Endothelial cell of umbilical vein (primary cell): Measurements from ENCODE around the gene DAB1. TPM values are rescaled to one million over a fixed set of nuclear protein-coding genes. Genes with fewer than 3 reads are reported as not detected.

Source experiments
- BruUV-seq: library from RNA; stranded (reverse); fragments of 400-500 nt; replicated peaks from 2 replicates; lab custom pipeline; 2021; lab: Mats Ljungman, UMichigan
- CTCF ChIA-PET: fragments of 300-600, 350-600 bp; sonication (Branson Sonifier 250); formaldehyde crosslinking; loops from one replicate; lab custom pipeline; 2021; ENCODE audit warnings: antibody characterized with exemption, inconsistent platforms; lab: Charles Lee
- POLR2A ChIA-PET: fragments of 300-600, 350-600 bp; sonication (Branson Sonifier 250); formaldehyde crosslinking; loops from one replicate; lab custom pipeline; 2021; ENCODE audit warnings: antibody characterized with exemption, inconsistent platforms; lab: Charles Lee
- DNase-seq: peaks from one replicate; pipeline ENCODE4 v3.0.0-alpha.2; 2011; ENCODE audit warnings: low read depth, low spot score
- FAIRE-seq: peaks from 2 replicates; lab custom pipeline; 2011; peaks lifted over from hg19 to GRCh38; lab: Jason Lieb, UNC
- H2AFZ ChIP-seq: 2 replicates; pipeline ENCODE4 v1.6.0; 2012; ENCODE audit warnings: low read depth, low read length, control low read depth, inconsistent platforms
- H3K27ac ChIP-seq: 2 replicates; pipeline ENCODE4 v1.5.1; 2011; ENCODE audit warnings: low read depth, mild to moderate bottlenecking, control low read depth, low read length, moderate library complexity; ENCODE audit not compliant: insufficient read depth
- H3K27me3 ChIP-seq, 2 experiments: 2 replicates each; pipeline versions ENCODE4 v1.6.0 to v1.6.1; 2011; ENCODE audit warnings: low read length in 2 of 2, mixed read lengths in 1 of 2; ENCODE audit not compliant: control insufficient read depth in 2 of 2, insufficient read depth in 2 of 2
- H3K36me3 ChIP-seq, 2 experiments: 2 replicates in 1 of 2; 3 replicates in 1 of 2; pipeline ENCODE4 v1.5.1; 2011; ENCODE audit warnings: low read length in 2 of 2, mild to moderate bottlenecking in 1 of 2, moderate library complexity in 1 of 2; ENCODE audit not compliant: control insufficient read depth in 2 of 2, insufficient read depth in 2 of 2; ENCODE audit errors: extremely low read depth in 1 of 2
- H3K4me1 ChIP-seq: 3 replicates; pipeline ENCODE4 v1.5.1; 2011; ENCODE audit warnings: mild to moderate bottlenecking, low read length; ENCODE audit not compliant: control insufficient read depth, insufficient read depth; ENCODE audit errors: extremely low read depth
- H3K4me2 ChIP-seq: 2 replicates; pipeline ENCODE4 v1.6.1; 2011; ENCODE audit warnings: low read length, control low read depth, mixed read lengths; ENCODE audit not compliant: insufficient read depth
- H3K4me3 ChIP-seq, 3 experiments: fragments of 200-600 bp in 1 of 3; sonication (generic), shearing (Covaris generic) in 1 of 3; replicated peaks in 1 of 3; 2 replicates each; pipeline ENCODE4 v1.5.1; 2011 to 2016; ENCODE audit warnings: control low read depth in 3 of 3, low read length in 3 of 3, mild to moderate bottlenecking in 2 of 3, inconsistent platforms in 1 of 3, low read depth in 1 of 3, moderate library complexity in 1 of 3; ENCODE audit not compliant: insufficient read depth in 1 of 3
- H3K79me2 ChIP-seq: 2 replicates; pipeline ENCODE4 v1.6.0; 2012; ENCODE audit warnings: low read length, inconsistent platforms; ENCODE audit not compliant: control insufficient read depth, insufficient read depth
- H3K9ac ChIP-seq: replicated peaks from 2 replicates; pipeline ENCODE3; 2011; ENCODE audit warnings: low read length, control low read depth; ENCODE audit not compliant: insufficient read depth; ENCODE audit errors: extremely low read depth
- H3K9me1 ChIP-seq: replicated peaks from 3 replicates; pipeline ENCODE4 v1.6.0; 2011; ENCODE audit warnings: mild to moderate bottlenecking, low read length; ENCODE audit not compliant: control insufficient read depth, insufficient read depth; ENCODE audit errors: extremely low read depth
- H3K9me3 ChIP-seq: replicated peaks from 2 replicates; pipeline ENCODE4 v1.5.1; 2012; ENCODE audit warnings: low read length, inconsistent platforms; ENCODE audit not compliant: control insufficient read depth, insufficient read depth
- H4K20me1 ChIP-seq: replicated peaks from 2 replicates; pipeline ENCODE3; 2011; ENCODE audit warnings: mild to moderate bottlenecking, low read length; ENCODE audit not compliant: control insufficient read depth, insufficient read depth; ENCODE audit errors: extremely low read depth
- CTCF ChIP-seq, 2 donors: IDR thresholded peaks; 1 replicate in 1 of 2; 2 replicates in 1 of 2; pipeline ENCODE4 v1.5.1; 2011; ENCODE audit warnings: low read length in 2 of 2, mild to moderate bottlenecking in 2 of 2, moderate library complexity in 2 of 2, control low read depth in 1 of 2, inconsistent platforms in 1 of 2, low read depth in 1 of 2; ENCODE audit not compliant: insufficient read depth in 1 of 2; ENCODE audit errors: extremely low read depth in 1 of 2
- EZH2 ChIP-seq: IDR thresholded peaks from 2 replicates; pipeline ENCODE4 v1.6.1; 2012; ENCODE audit warnings: borderline replicate concordance, low read depth, mild to moderate bottlenecking, moderate library complexity, low read length, inconsistent platforms; ENCODE audit not compliant: severe bottlenecking
- FOS ChIP-seq: IDR thresholded peaks from 2 replicates; pipeline ENCODE4 v1.6.1; 2011; ENCODE audit warnings: mild to moderate bottlenecking, low read length, moderate library complexity, borderline replicate concordance; ENCODE audit not compliant: insufficient read depth
- GATA2 ChIP-seq: IDR thresholded peaks from 2 replicates; pipeline ENCODE4 v1.7.0; 2011; ENCODE audit warnings: low read depth, mild to moderate bottlenecking, moderate library complexity, mixed read lengths, low read length; ENCODE audit not compliant: insufficient read length, insufficient read depth
- JUN ChIP-seq: IDR thresholded peaks from 2 replicates; pipeline ENCODE4 v1.6.1; 2011; ENCODE audit warnings: borderline replicate concordance, low read depth; ENCODE audit not compliant: insufficient read length, insufficient read depth
- MAX ChIP-seq: IDR thresholded peaks from 2 replicates; pipeline ENCODE4 v1.6.1; 2011; ENCODE audit not compliant: insufficient read depth, insufficient read length
- MYC ChIP-seq: IDR thresholded peaks from one replicate; pipeline ENCODE4 v1.6.1; 2011; ENCODE audit warnings: mild to moderate bottlenecking, low read depth, low read length
- POLR2A ChIP-seq: IDR thresholded peaks from 2 replicates; pipeline ENCODE4 v1.6.1; 2012; ENCODE audit warnings: low read depth, mild to moderate bottlenecking, control low read depth, low read length
- POLR2AphosphoS5 ChIP-seq: IDR thresholded peaks from 2 replicates; pipeline ENCODE4 v1.6.1; 2012; ENCODE audit warnings: low read depth, mild to moderate bottlenecking, control low read depth, low read length, moderate library complexity; ENCODE audit not compliant: insufficient read depth
- dilution Hi-C: fragments of 300-500 bp; cut with MboI; formaldehyde crosslinking; loops from one replicate; pipeline ENCODE4 v1.15.0; 2019; ENCODE audit warnings: low sequenced_read_pairs; ENCODE audit not compliant: extremely low pct_ligation_motif_present
- intact Hi-C: fragments of 100-400 bp; cut with micrococcal nuclease; formaldehyde crosslinking; loops from one replicate; pipeline ENCODE4 v1.10.0; 2022
- polyA plus RNA-seq, 4 experiments: library from polyadenylated mRNA; depleted of rRNA in 3 of 4; stranded (reverse) in 3 of 4; unstranded in 1 of 4; fragments of >200 nt; gene quantifications; 2 replicates each; pipeline versions ENCODE4 v1.2.1 to v1.2.3, GENCODE V29; 2011 to 2012; ENCODE audit warnings: missing spikeins in 1 of 4
- total RNA-seq: library from RNA; stranded (reverse); gene quantifications from 2 replicates; pipeline ENCODE4 v1.2.3, GENCODE V29; 2021

Gene DAB1
- total and polyA plus RNA-seq, 2 donors (not counting 3 experiments of a cell fraction or from before 2014, with no cell fraction given): not detected

GRCh38 chr1:57277681-57278080, 146.2 kb downstream of the DAB1 start:
- H3K27ac ChIP-seq: no peak overlapping the region
- no TSS peak for BruUV-seq
- no peaks in the 10 kb centered on the region for H4K20me1 ChIP-seq
- H3K4me2 ChIP-seq: no peak overlapping the region
- no peaks in the 10 kb centered on the region for H3K27me3 ChIP-seq
- no peaks in the 10 kb centered on the region for H3K36me3 ChIP-seq
- intact Hi-C loops (no loop called here), dilution Hi-C loops (no loop called here)
- no peak for TF ChIP-seq GATA2
- no peak for TF ChIP-seq FOS
- no peak for TF ChIP-seq EZH2
- H3K4me3 ChIP-seq: no peak overlapping the region
- no peaks in the 10 kb centered on the region for H3K79me2 ChIP-seq
- H3K9me1 ChIP-seq: no peaks in the 10 kb centered on the region
- no peaks in the 10 kb centered on the region for H3K9me3 ChIP-seq
- no peak for FAIRE-seq
- H3K9ac ChIP-seq: no peak overlapping the region
- POLR2A ChIA-PET: no interaction called here
- no peaks in the 10 kb centered on the region for H3K4me1 ChIP-seq
- H2AFZ ChIP-seq: no peak overlapping the region
- CTCF ChIA-PET: no interaction called here
- DNase-seq: no peak

- FAIRE-seq (no peak), DNase-seq (no peak)
- no peak overlapping the region for H3K9ac ChIP-seq
- dilution Hi-C loops: no loop called here
- H3K4me1 ChIP-seq: no peaks in the 10 kb centered on the region
- no peaks in the 10 kb centered on the region for H3K9me1 ChIP-seq
- intact Hi-C loops: no loop called here
- ChIA-PET CTCF (no interaction called here), POLR2A (no interaction called here)
- no peaks in the 10 kb centered on the region for H3K9me3 ChIP-seq
- H3K79me2 ChIP-seq: no peaks in the 10 kb centered on the region
- H3K27ac ChIP-seq: no peak overlapping the region
- H3K4me2 ChIP-seq: no peak overlapping the region
- H4K20me1 ChIP-seq: no peaks in the 10 kb centered on the region
- no peak overlapping the region for H2AFZ ChIP-seq
- H3K36me3 ChIP-seq: no peaks in the 10 kb centered on the region
- H3K4me3 ChIP-seq: no peak overlapping the region
- no TSS peak for BruUV-seq
- TF ChIP-seq POLR2A (no peak), MYC (no peak), GATA2 (no peak), EZH2 (no peak), FOS (no peak), JUN (no peak), POLR2AphosphoS5 (no peak), CTCF (IDR thresholded peaks at IDR 0.05; ENCODE audit: extremely low read depth in 1 of 2, insufficient read depth in 1 of 2, low read depth in 1 of 2, low read length in 2 of 2) (no peak), MAX (no peak)
- H3K27me3 ChIP-seq: no peaks in the 10 kb centered on the region
These were observed 146.9 kb downstream of the DAB1 start for GRCh38 chr1:57276918-57277317.
